Loucy (cell line): ENCODE measurements around the gene SLC22A17.

Experiments
- H2AFZ ChIP-seq: fragments of 200-600 bp; sonication (generic); 2 replicates; pipeline ENCODE4 v1.6.0; 2016; ENCODE audit warnings: antibody characterized with exemption, mild to moderate bottlenecking, low read length, moderate library complexity
- H3F3A ChIP-seq: fragments of 200-600 bp; 2 replicates; pipeline ENCODE4 v1.6.0; 2016; ENCODE audit warnings: antibody characterized with exemption, low read depth, mild to moderate bottlenecking
- H3K27me3 ChIP-seq: fragments of 200-600 bp; sonication (generic); 2 replicates; pipeline ENCODE4 v1.6.1; 2014; ENCODE audit warnings: low read length, mild to moderate bottlenecking; ENCODE audit not compliant: insufficient read depth, poor library complexity, severe bottlenecking
- H3K36me3 ChIP-seq: fragments of 200-600 bp; sonication (generic); 2 replicates; pipeline ENCODE4 v1.6.1; 2016; ENCODE audit warnings: low read length; ENCODE audit not compliant: insufficient read depth
- H3K4me1 ChIP-seq: fragments of 200-600 bp; sonication (generic); 2 replicates; pipeline ENCODE4 v1.5.1; 2014; ENCODE audit warnings: low read length, mild to moderate bottlenecking; ENCODE audit not compliant: insufficient read depth, poor library complexity, severe bottlenecking
- H3K4me2 ChIP-seq: fragments of 200-600 bp; sonication (generic); 2 replicates; pipeline ENCODE4 v1.6.0; 2014; ENCODE audit warnings: antibody characterized with exemption, low read length, low read depth, mild to moderate bottlenecking; ENCODE audit not compliant: poor library complexity, severe bottlenecking
- H3K4me3 ChIP-seq: fragments of 200-600 bp; sonication (generic); 2 replicates; pipeline ENCODE4 v1.5.1; 2014; ENCODE audit warnings: low read length, mild to moderate bottlenecking, mixed read lengths; ENCODE audit not compliant: poor library complexity, severe bottlenecking
- H3K79me2 ChIP-seq: fragments of 200-600 bp; sonication (generic); 2 replicates; pipeline ENCODE4 v1.6.1; 2014; ENCODE audit warnings: low read length; ENCODE audit not compliant: insufficient read depth
- H3K9ac ChIP-seq: fragments of 200-600 bp; sonication (generic); 2 replicates; pipeline ENCODE4 v1.6.0; 2014; ENCODE audit warnings: mild to moderate bottlenecking, low read depth, low read length, moderate library complexity; ENCODE audit not compliant: poor library complexity, severe bottlenecking
- H3K9me2 ChIP-seq: fragments of 200-600 bp; sonication (generic); replicated peaks from 2 replicates; pipeline ENCODE4 v1.6.1; 2016; ENCODE audit warnings: low read depth, low read length, mixed read lengths
- H3K9me3 ChIP-seq: fragments of 200-600 bp; sonication (generic); 2 replicates; pipeline ENCODE4 v1.6.1; 2014; ENCODE audit warnings: mild to moderate bottlenecking, antibody characterized with exemption, low read length, low read depth; ENCODE audit not compliant: insufficient read depth
- H4K20me1 ChIP-seq: fragments of 200-600 bp; sonication (generic); 2 replicates; pipeline ENCODE4 v1.6.0; 2014; ENCODE audit warnings: antibody characterized with exemption, low read length, mild to moderate bottlenecking; ENCODE audit not compliant: insufficient read depth, poor library complexity, severe bottlenecking
- CTCF ChIP-seq: fragments of 200-600 bp; sonication (generic); conservative IDR thresholded peaks from 2 replicates; pipeline ENCODE4 v1.5.1; 2014; ENCODE audit warnings: mild to moderate bottlenecking, antibody characterized with exemption, low read length
- EZH2phosphoT487 ChIP-seq: fragments of 200-600 bp; IDR thresholded peaks from 2 replicates; pipeline ENCODE4 v1.6.1; 2018; ENCODE audit warnings: antibody characterized with exemption, mild to moderate bottlenecking, moderate library complexity, borderline replicate concordance

The SLC22A17 gene

GRCh38 chr14:23297096-23297495 is 55.6 kb downstream of the SLC22A17 start:
- H3K9ac ChIP-seq: no peak overlapping the region
- H2AFZ ChIP-seq: no peak overlapping the region
- H3K9me2 ChIP-seq: no peaks in the 10 kb centered on the region
- H4K20me1 ChIP-seq: peaks cover 10% of the 10 kb centered on the region
- H3K27me3 ChIP-seq: no peaks in the 10 kb centered on the region
- H3K9me3 ChIP-seq: no peaks in the 10 kb centered on the region
- H3F3A ChIP-seq: no peaks in the 10 kb centered on the region
- H3K4me1 ChIP-seq: peaks cover 14% of the 10 kb centered on the region
- H3K4me3 ChIP-seq: no peak overlapping the region
- no peak overlapping the region for H3K4me2 ChIP-seq
- peaks cover 13% of the 10 kb centered on the region; the same call in 1 of the 2 replicates for H3K36me3 ChIP-seq
- peaks cover 28% of the 10 kb centered on the region for H3K79me2 ChIP-seq
- no peak for TF ChIP-seq EZH2phosphoT487
- no peak for TF ChIP-seq CTCF
